ENCODE measurements around the gene LRIG1. TPM values are rescaled to one million over a fixed set of nuclear protein-coding genes. Genes with fewer than 3 reads are reported as not detected.

The LRIG1 gene
- total and polyA plus RNA-seq, 2 donors (not counting 1 experiment from before 2014, with no cell fraction given), result 27.9 to 104 TPM

- H3K4me2 ChIP-seq (ENCODE audit: extremely low read depth, insufficient read depth, low read length), result no peak overlapping the region
- TF ChIP-seq EZH2 (IDR thresholded peaks at IDR 0.05; ENCODE audit: low read length, missing control alignments) (no peak), CTCF (conservative IDR thresholded peaks at IDR 0.05 in 1 of 2, IDR thresholded peaks at IDR 0.05 in 1 of 2; ENCODE audit: low read depth in 1 of 2, low read length in 2 of 2) (no peak)
- no peak overlapping the region for H3K9ac ChIP-seq (ENCODE audit: insufficient read depth, low read length)
- DNase-seq (ENCODE audit: low read depth in 2 of 2), result no peak
- no peaks in the 10 kb centered on the region for H4K20me1 ChIP-seq (ENCODE audit: control insufficient read depth, extremely low read depth, insufficient read depth, low read length)
- peaks cover 21% of the 10 kb centered on the region for H3K79me2 ChIP-seq (ENCODE audit: control insufficient read depth, insufficient read depth, low read length)
- H2AFZ ChIP-seq (ENCODE audit: low read length), result no peak overlapping the region
- H3K4me3 ChIP-seq (replicated peaks in 1 of 4; ENCODE audit: control extremely low read depth in 1 of 4, insufficient read depth in 1 of 4, low read depth in 3 of 4, low read length in 4 of 4), result no peak overlapping the region
- no peaks in the 10 kb centered on the region for H3K36me3 ChIP-seq (ENCODE audit: control insufficient read depth, insufficient read depth, low read length)
- no peaks in the 10 kb centered on the region for H3K9me3 ChIP-seq (ENCODE audit: control insufficient read depth, insufficient read depth, low read depth, low read length)
- H3K27ac ChIP-seq (ENCODE audit: insufficient read depth, low read length), result no peak overlapping the region
- peaks cover 2% of the 10 kb centered on the region for H3K4me1 ChIP-seq (ENCODE audit: control insufficient read depth, extremely low read depth, insufficient read depth, low read length)
- peaks cover 5% of the 10 kb centered on the region for H3K27me3 ChIP-seq (ENCODE audit: control insufficient read depth, insufficient read depth, low read length)
These were observed 2.2 kb upstream of the LRIG1 start for GRCh38 chr3:66502981-66503380.

- Histone ChIP-seq H3K36me3 (ENCODE audit: control insufficient read depth, insufficient read depth, low read length) (no peaks in the 10 kb centered on the region), H3K4me3 (replicated peaks in 1 of 4; ENCODE audit: control extremely low read depth in 1 of 4, insufficient read depth in 1 of 4, low read depth in 3 of 4, low read length in 4 of 4) (no peak overlapping the region), H3K9ac (ENCODE audit: insufficient read depth, low read length) (no peak overlapping the region)
These were observed 1.5 kb upstream of the LRIG1 start for GRCh38 chr3:66502245-66502874.

More at GRCh38 chr3:66502245-66502874, 1.5 kb upstream of the LRIG1 start:
- peaks cover 5% of the 10 kb centered on the region for H3K27me3 ChIP-seq (ENCODE audit: control insufficient read depth, insufficient read depth, low read length)
- no peaks in the 10 kb centered on the region for H4K20me1 ChIP-seq (ENCODE audit: control insufficient read depth, extremely low read depth, insufficient read depth, low read length)
- H3K27ac ChIP-seq (ENCODE audit: insufficient read depth, low read length), result no peak overlapping the region
- H2AFZ ChIP-seq (ENCODE audit: low read length), result no peak overlapping the region
- no peak for TF ChIP-seq CTCF (conservative IDR thresholded peaks at IDR 0.05 in 1 of 2, IDR thresholded peaks at IDR 0.05 in 1 of 2; ENCODE audit: low read depth in 1 of 2, low read length in 2 of 2)
- TF ChIP-seq EZH2 (IDR thresholded peaks at IDR 0.05; ENCODE audit: low read length, missing control alignments), result no peak
- no peak for DNase-seq (ENCODE audit: low read depth in 2 of 2)
- H3K4me2 ChIP-seq (ENCODE audit: extremely low read depth, insufficient read depth, low read length), result no peak overlapping the region
- peaks cover 2% of the 10 kb centered on the region for H3K4me1 ChIP-seq (ENCODE audit: control insufficient read depth, extremely low read depth, insufficient read depth, low read length)
- H3K79me2 ChIP-seq (ENCODE audit: control insufficient read depth, insufficient read depth, low read length), result peaks cover 27% of the 10 kb centered on the region
- H3K9me3 ChIP-seq (ENCODE audit: control insufficient read depth, insufficient read depth, low read depth, low read length), result no peaks in the 10 kb centered on the region
